ENCODE data around the gene PRR12.

Gene PRR12

DNA sequence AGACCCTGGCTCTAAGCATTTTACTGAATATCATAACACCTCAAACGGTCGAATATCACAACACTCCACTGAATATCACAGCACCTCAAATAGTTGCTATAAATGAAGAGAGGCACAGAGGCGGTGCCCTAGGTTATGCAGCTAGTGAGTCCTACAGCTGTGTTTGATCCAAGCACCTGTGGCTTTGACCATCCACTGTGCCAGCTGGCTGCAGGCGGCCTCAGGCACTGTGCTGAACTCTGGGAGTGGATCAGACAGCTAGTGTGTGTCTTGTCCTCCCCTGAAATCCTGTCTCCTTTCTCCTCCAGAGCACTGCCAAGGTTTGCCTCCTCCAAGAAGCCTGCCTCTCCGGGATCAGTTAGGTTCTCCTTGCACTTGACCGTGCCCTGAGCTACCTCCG lies 18.0 kb upstream of the PRR12 start:
- no peak overlapping the region for H3K4me3 ChIP-seq (ENCODE audit: low read depth, low read length)
- no peak for DNase-seq (ENCODE audit: low read depth)
- TF ChIP-seq, protein P1, sequence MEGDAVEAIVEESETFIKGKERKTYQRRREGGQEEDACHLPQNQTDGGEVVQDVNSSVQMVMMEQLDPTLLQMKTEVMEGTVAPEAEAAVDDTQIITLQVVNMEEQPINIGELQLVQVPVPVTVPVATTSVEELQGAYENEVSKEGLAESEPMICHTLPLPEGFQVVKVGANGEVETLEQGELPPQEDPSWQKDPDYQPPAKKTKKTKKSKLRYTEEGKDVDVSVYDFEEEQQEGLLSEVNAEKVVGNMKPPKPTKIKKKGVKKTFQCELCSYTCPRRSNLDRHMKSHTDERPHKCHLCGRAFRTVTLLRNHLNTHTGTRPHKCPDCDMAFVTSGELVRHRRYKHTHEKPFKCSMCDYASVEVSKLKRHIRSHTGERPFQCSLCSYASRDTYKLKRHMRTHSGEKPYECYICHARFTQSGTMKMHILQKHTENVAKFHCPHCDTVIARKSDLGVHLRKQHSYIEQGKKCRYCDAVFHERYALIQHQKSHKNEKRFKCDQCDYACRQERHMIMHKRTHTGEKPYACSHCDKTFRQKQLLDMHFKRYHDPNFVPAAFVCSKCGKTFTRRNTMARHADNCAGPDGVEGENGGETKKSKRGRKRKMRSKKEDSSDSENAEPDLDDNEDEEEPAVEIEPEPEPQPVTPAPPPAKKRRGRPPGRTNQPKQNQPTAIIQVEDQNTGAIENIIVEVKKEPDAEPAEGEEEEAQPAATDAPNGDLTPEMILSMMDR (conservative IDR thresholded peaks at IDR 0.05; ENCODE audit: low read depth, low read length), result no peak

DNA sequence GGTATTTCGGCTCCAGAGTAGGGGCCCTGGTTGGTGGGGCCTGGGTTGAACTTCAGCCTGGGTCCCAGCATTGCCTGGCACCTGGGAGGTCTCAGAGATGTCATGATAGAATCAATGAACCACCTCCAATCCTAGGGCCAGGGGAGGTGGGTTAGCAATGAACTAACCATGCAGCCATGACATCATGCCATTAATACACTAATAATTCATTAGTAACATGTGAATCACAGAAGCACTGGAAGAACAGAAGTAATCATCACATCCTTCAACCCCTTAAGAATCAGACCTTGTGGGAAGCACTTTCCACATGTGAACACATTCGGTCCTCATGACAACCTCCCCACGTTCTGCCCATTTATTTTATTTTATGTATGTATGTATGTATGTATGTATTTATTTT lies 17.6 kb upstream of the PRR12 start:
- TF ChIP-seq, protein P1 (conservative IDR thresholded peaks at IDR 0.05; ENCODE audit: low read depth, low read length), result no peak
- no peak overlapping the region for H3K4me3 ChIP-seq (ENCODE audit: low read depth, low read length)
- no peak for DNase-seq (ENCODE audit: low read depth)

DNA sequence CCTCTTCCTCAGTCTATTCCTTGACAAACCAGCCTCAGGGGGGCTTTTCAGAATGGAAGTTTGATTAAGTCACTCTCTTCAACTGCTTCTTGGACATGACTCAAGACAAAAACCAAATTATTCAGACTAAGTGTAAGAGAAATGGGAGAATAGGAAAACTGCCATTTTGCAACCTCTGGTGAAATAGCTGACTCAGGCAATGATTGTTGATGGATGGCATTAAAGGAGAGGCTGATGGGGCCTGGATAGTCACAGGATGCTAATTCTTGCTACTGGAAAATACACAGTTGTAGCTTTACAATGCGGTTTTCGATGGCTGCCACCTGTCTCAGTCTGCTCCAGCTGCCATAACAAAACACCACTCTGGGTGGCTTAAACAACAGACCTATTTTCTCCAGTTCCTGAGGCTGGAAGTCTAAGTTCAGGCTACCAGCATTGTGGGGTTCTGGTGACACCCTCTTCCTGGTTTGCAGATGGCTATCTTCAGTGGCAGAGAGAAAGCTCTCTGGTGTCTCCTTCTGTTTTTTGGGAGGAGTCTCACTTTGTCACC lies 16.7 kb upstream of the PRR12 start:
- DNase-seq (ENCODE audit: low read depth), result no peak
- TF ChIP-seq, protein P1 (conservative IDR thresholded peaks at IDR 0.05; ENCODE audit: low read depth, low read length), result no peak
- H3K4me3 ChIP-seq (ENCODE audit: low read depth, low read length), result no peak overlapping the region

DNA sequence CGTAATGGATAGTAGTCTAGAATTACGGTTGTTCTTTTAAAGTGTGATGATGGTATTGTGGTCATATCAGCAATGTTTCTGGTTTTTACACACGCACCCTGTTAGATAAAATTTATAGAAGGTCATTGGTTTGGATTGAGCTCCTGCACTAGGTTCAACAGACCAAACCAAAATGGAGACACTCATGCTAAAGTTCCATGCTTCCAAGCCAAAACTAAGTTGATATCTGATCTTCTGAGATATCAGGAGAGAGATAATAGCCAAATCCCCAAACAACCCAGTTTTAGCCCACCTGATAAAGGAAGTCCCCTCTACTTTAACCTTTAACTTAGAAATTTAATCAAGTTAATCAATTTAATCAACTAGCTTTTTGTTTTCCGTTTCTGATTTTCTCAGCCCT lies 11.8 kb upstream of the PRR12 start:
- TF ChIP-seq, protein P1 (conservative IDR thresholded peaks at IDR 0.05; ENCODE audit: low read depth, low read length), result no peak
- peak overlapping the region; percentile 86 for H3K4me3 ChIP-seq (ENCODE audit: low read depth, low read length)
- DNase-seq (ENCODE audit: low read depth), result no peak

DNA sequence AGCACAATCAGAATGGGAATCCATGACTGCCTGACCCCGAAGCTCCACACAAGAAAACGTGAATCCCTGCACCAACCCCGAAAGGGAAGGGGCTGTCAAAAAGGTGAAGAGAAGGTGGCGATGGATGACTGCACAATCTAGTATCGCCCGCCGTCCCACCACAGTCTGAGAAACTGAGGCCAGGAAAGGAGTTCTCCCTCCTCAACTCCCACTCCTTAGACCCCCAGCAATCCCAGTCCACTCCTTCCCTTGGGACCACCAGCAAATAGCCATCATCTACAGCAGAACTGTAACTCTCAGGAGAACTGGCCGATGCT lies 11.1 kb upstream of the PRR12 start:
- no peak for DNase-seq (ENCODE audit: low read depth)
- TF ChIP-seq, protein P1 (conservative IDR thresholded peaks at IDR 0.05; ENCODE audit: low read depth, low read length), result no peak
- H3K4me3 ChIP-seq (ENCODE audit: low read depth, low read length), result peak overlapping the region; percentile 86

DNA sequence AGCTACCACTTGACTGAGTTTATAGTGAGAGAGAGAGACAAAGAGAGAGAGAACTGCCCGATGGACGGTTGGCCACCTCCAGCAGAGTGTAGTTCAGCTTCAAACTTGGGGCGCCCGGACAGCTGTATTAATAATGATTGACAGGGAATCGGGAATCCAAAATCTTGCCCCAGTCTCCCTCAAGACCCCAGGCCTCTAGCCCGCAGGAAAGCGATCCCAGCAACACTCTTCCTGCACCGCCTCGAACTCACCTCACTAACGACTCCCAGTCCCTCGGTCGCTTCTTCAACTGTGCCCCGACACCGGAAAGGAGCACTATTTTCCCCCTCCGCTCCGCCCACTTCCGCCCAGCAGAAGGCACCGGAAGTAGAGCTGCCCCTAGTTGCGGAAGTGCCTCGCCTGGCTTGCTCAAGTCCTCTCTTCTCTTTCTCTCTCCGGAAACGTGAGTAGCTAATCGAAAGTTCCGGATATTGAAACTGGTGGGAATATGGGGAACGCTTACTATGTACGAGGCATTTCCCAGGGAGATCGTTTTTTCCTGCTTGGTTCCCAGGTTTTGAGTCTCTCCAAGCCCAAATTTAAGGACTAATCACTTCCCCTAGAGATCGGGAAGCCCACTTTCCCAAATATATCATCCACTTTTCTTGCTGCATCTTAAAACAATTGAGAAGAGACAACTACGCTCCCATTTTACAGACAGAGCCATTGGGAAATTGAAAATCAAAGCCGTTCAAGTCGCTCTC lies 10.5 kb upstream of the PRR12 start, which contains the start of gene NOSIP:
Gene NOSIP, minus strand, starts transcription at position 293 of the 743 bp plus-strand sequence. CDS start 19,865 bp downstream, outside the sequence.
- DNase-seq (ENCODE audit: low read depth), result peak; percentile 98
- TF ChIP-seq, protein P1 (conservative IDR thresholded peaks at IDR 0.05; ENCODE audit: low read depth, low read length), result no peak
- peak within 1 kb of the TSS; percentile 86 for H3K4me3 ChIP-seq (ENCODE audit: low read depth, low read length)

DNA sequence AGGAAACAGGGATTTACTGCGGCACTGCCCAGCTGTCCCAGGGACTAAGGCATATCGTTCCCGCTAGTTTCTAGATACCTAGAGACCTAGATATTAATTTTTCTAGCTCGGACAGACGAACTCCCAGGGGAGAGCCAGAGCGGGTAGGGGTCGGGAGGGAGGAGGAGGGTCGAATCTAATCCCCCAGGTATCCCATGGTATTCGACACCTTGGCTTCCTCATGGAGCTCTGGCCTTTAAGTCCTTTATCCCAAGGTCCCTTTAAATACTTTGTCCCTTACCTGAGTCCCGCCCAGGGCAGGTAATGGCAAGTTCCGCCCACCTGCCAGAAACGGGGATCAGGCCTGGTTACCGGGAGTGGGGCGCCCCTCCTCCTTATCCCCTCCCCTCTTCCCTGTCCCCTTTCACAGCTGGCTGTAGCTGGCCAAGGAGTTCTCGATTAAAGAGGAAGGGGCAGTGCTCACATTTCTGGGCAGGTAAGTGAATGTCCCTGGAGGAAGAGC lies 9.9 kb upstream of the PRR12 start, which contains the start of gene PRRG2:
Gene PRRG2, plus strand, starts transcription at position 310 of the 502 bp plus-strand sequence. CDS start 1,904 bp downstream, outside the sequence.
- TF ChIP-seq, protein P1 (conservative IDR thresholded peaks at IDR 0.05; ENCODE audit: low read depth, low read length), result no peak

More for the DNA sequence above, 9.9 kb upstream of the PRR12 start, which contains the start of gene PRRG2:
- no peak for DNase-seq (ENCODE audit: low read depth)
- H3K4me3 ChIP-seq (ENCODE audit: low read depth, low read length), result peak within 1 kb of the TSS; percentile 86

Measured in choroid plexus epithelial cell (primary cell).